Measurements from ENCODE around the gene OSBPL7. TPM values are rescaled to one million over a fixed set of nuclear protein-coding genes. Genes with fewer than 3 reads are reported as not detected.

The OSBPL7 gene
- total and polyA plus RNA-seq, 2 of the 13 experiments (the other 11 are each of a cell fraction or from before 2014, with no cell fraction given), result 4.7 to 6.6 TPM

DNA sequence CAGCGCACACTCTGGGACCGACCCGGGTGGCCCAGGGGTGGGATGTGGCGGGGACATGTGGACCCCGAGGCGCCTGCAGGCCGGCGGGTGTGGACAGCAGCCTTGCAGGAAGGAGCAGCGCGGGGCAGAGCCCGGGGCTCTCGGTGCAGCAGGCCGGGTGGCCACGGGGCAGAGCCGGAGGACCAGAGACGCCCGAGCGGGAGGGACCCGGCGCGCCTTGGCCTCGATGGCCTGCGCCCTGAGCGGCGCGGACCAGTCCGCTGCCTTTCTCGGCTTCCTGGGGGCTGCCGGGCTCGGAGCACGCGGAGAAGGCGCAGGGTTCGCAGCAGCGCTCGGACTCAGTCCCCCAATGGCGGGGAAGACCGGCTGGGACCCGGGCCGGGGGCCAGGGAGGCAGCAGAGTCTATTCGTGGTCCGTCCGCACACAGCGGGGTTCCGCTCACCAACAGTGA, 43.4 kb downstream of the OSBPL7 start:
- no peak for TF ChIP-seq ZSCAN21 (CRISPR knock-in tag; IDR thresholded peaks at IDR 0.05; ENCODE audit: borderline replicate concordance)
- TF ChIP-seq ZFP36L2 (CRISPR knock-in tag; IDR thresholded peaks at IDR 0.05), result no peak
- TF ChIP-seq ONECUT2 (CRISPR knock-in tag; IDR thresholded peaks at IDR 0.05), result no peak
- no peak for TF ChIP-seq ZNF644 (CRISPR knock-in tag; IDR thresholded peaks at IDR 0.05; ENCODE audit: low read depth)
- TF ChIP-seq ZNF343 (CRISPR knock-in tag; IDR thresholded peaks at IDR 0.05), result no peak
- no peak for TF ChIP-seq MTF2 (CRISPR knock-in tag; IDR thresholded peaks at IDR 0.05; ENCODE audit: borderline replicate concordance)
- TF ChIP-seq, protein P1, sequence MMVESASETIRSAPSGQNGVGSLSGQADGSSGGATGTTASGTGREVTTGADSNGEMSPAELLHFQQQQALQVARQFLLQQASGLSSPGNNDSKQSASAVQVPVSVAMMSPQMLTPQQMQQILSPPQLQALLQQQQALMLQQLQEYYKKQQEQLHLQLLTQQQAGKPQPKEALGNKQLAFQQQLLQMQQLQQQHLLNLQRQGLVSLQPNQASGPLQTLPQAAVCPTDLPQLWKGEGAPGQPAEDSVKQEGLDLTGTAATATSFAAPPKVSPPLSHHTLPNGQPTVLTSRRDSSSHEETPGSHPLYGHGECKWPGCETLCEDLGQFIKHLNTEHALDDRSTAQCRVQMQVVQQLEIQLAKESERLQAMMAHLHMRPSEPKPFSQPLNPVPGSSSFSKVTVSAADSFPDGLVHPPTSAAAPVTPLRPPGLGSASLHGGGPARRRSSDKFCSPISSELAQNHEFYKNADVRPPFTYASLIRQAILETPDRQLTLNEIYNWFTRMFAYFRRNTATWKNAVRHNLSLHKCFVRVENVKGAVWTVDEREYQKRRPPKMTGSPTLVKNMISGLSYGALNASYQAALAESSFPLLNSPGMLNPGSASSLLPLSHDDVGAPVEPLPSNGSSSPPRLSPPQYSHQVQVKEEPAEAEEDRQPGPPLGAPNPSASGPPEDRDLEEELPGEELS (CRISPR knock-in tag; IDR thresholded peaks at IDR 0.05), result no peak
- TF ChIP-seq ZNF432 (CRISPR knock-in tag; IDR thresholded peaks at IDR 0.05; ENCODE audit: borderline replicate concordance), result no peak
- no peak for TF ChIP-seq ZNF143 (CRISPR knock-in tag; IDR thresholded peaks at IDR 0.05)
- TF ChIP-seq, protein P2, sequence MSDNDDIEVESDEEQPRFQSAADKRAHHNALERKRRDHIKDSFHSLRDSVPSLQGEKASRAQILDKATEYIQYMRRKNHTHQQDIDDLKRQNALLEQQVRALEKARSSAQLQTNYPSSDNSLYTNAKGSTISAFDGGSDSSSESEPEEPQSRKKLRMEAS (IDR thresholded peaks at IDR 0.05), result no peak
- TF ChIP-seq CBX2 (IDR thresholded peaks at IDR 0.05; ENCODE audit: low read depth, low read length), result no peak
- no peak for TF ChIP-seq CBX2 (CRISPR knock-in tag; IDR thresholded peaks at IDR 0.05; ENCODE audit: low read depth)
- H3K9ac ChIP-seq (ENCODE audit: insufficient read depth, low read depth, low read length), result no peak overlapping the region
- BruUV-seq (replicated peaks), result no TSS peak
- POLR2A ChIA-PET, result no interaction called here
- CTCF ChIA-PET (ENCODE audit: low intra/inter-chr PET ratio, low total read pairs), result no interaction called here
- peaks cover 4% of the 10 kb centered on the region; the same call in 1 of the 2 replicates for H4K20me1 ChIP-seq (ENCODE audit: insufficient read depth, low read length)
- no peak overlapping the region for H3K27ac ChIP-seq (ENCODE audit: extremely low read length, insufficient read depth, low read length)
- no peak for ATAC-seq
- no peaks in the 10 kb centered on the region for H3K36me3 ChIP-seq (replicated peaks in 1 of 2; ENCODE audit: control insufficient read depth in 1 of 2, insufficient read depth in 2 of 2, low read length in 2 of 2)
- WGBS (ENCODE audit: low lambda C conversion rate), result 56% methylated on average over 38 of the region's 45 CpGs
- intact Hi-C loops (cut with micrococcal nuclease; ENCODE audit: unreplicated experiment), result no loop called here
- no peaks in the 10 kb centered on the region for H3K4me1 ChIP-seq (ENCODE audit: insufficient read depth, low read length)
- peaks cover 4 to 55% of the 10 kb centered on the region in 2 experiments; a peak in 3 of 5 replicates for H3K27me3 ChIP-seq (ENCODE audit: control insufficient read depth in 1 of 2, insufficient read depth in 2 of 2, low read length in 2 of 2)
- no peaks in the 10 kb centered on the region for H3K9me3 ChIP-seq (ENCODE audit: low read length)
- in situ Hi-C loops (cut with HindIII; ENCODE audit: extremely low pct_ligation_motif_present, low pct_unique_long_range_greater_than_20kb), result no loop called here
- no peaks in the 10 kb centered on the region for H3K79me2 ChIP-seq (ENCODE audit: insufficient read depth, low read length)
- H3K4me2 ChIP-seq (ENCODE audit: low read depth, low read length), result no peak overlapping the region
- H2AFZ ChIP-seq (ENCODE audit: low read length), result no peak overlapping the region
- no peak for DNase-seq (ENCODE audit: low spot score)
- FAIRE-seq, result no peak
- H3K4me3 ChIP-seq (replicated peaks in 1 of 3; ENCODE audit: insufficient read depth in 1 of 3, low read depth in 2 of 3, low read length in 3 of 3), result no peak overlapping the region

Measured in HepG2 (cell line).